Endothelial cell of umbilical vein (primary cell): ENCODE data around the gene TMEM30B. TPM values are rescaled to one million over a fixed set of nuclear protein-coding genes. Genes with fewer than 3 reads are reported as not detected.

ENCODE experiments used
- BruUV-seq: library from RNA; stranded (reverse); fragments of 400-500 nt; replicated peaks from 2 replicates; lab custom pipeline; 2021; lab: Mats Ljungman, UMichigan
- CTCF ChIA-PET: fragments of 300-600, 350-600 bp; sonication (Branson Sonifier 250); formaldehyde crosslinking; loops from one replicate; lab custom pipeline; 2021; ENCODE audit warnings: antibody characterized with exemption, inconsistent platforms; lab: Charles Lee
- POLR2A ChIA-PET: fragments of 300-600, 350-600 bp; sonication (Branson Sonifier 250); formaldehyde crosslinking; loops from one replicate; lab custom pipeline; 2021; ENCODE audit warnings: antibody characterized with exemption, inconsistent platforms; lab: Charles Lee
- DNase-seq: peaks from one replicate; pipeline ENCODE4 v3.0.0-alpha.2; 2011; ENCODE audit warnings: low read depth, low spot score
- FAIRE-seq: peaks from 2 replicates; lab custom pipeline; 2011; peaks lifted over from hg19 to GRCh38; lab: Jason Lieb, UNC
- H2AFZ ChIP-seq: 2 replicates; pipeline ENCODE4 v1.6.0; 2012; ENCODE audit warnings: low read depth, low read length, control low read depth, inconsistent platforms
- H3K27ac ChIP-seq: 2 replicates; pipeline ENCODE4 v1.5.1; 2011; ENCODE audit warnings: low read depth, mild to moderate bottlenecking, control low read depth, low read length, moderate library complexity; ENCODE audit not compliant: insufficient read depth
- H3K27me3 ChIP-seq, 2 experiments: 2 replicates each; pipeline versions ENCODE4 v1.6.0 to v1.6.1; 2011; ENCODE audit warnings: low read length in 2 of 2, mixed read lengths in 1 of 2; ENCODE audit not compliant: control insufficient read depth in 2 of 2, insufficient read depth in 2 of 2
- H3K36me3 ChIP-seq, 2 experiments: 2 replicates in 1 of 2; 3 replicates in 1 of 2; pipeline ENCODE4 v1.5.1; 2011; ENCODE audit warnings: low read length in 2 of 2, mild to moderate bottlenecking in 1 of 2, moderate library complexity in 1 of 2; ENCODE audit not compliant: control insufficient read depth in 2 of 2, insufficient read depth in 2 of 2; ENCODE audit errors: extremely low read depth in 1 of 2
- H3K4me1 ChIP-seq: 3 replicates; pipeline ENCODE4 v1.5.1; 2011; ENCODE audit warnings: mild to moderate bottlenecking, low read length; ENCODE audit not compliant: control insufficient read depth, insufficient read depth; ENCODE audit errors: extremely low read depth
- H3K4me2 ChIP-seq: 2 replicates; pipeline ENCODE4 v1.6.1; 2011; ENCODE audit warnings: low read length, control low read depth, mixed read lengths; ENCODE audit not compliant: insufficient read depth
- H3K4me3 ChIP-seq, 3 experiments: fragments of 200-600 bp in 1 of 3; sonication (generic), shearing (Covaris generic) in 1 of 3; replicated peaks in 1 of 3; 2 replicates each; pipeline ENCODE4 v1.5.1; 2011 to 2016; ENCODE audit warnings: control low read depth in 3 of 3, low read length in 3 of 3, mild to moderate bottlenecking in 2 of 3, inconsistent platforms in 1 of 3, low read depth in 1 of 3, moderate library complexity in 1 of 3; ENCODE audit not compliant: insufficient read depth in 1 of 3
- H3K79me2 ChIP-seq: 2 replicates; pipeline ENCODE4 v1.6.0; 2012; ENCODE audit warnings: low read length, inconsistent platforms; ENCODE audit not compliant: control insufficient read depth, insufficient read depth
- H3K9ac ChIP-seq: replicated peaks from 2 replicates; pipeline ENCODE3; 2011; ENCODE audit warnings: low read length, control low read depth; ENCODE audit not compliant: insufficient read depth; ENCODE audit errors: extremely low read depth
- H3K9me1 ChIP-seq: replicated peaks from 3 replicates; pipeline ENCODE4 v1.6.0; 2011; ENCODE audit warnings: mild to moderate bottlenecking, low read length; ENCODE audit not compliant: control insufficient read depth, insufficient read depth; ENCODE audit errors: extremely low read depth
- H3K9me3 ChIP-seq: replicated peaks from 2 replicates; pipeline ENCODE4 v1.5.1; 2012; ENCODE audit warnings: low read length, inconsistent platforms; ENCODE audit not compliant: control insufficient read depth, insufficient read depth
- H4K20me1 ChIP-seq: replicated peaks from 2 replicates; pipeline ENCODE3; 2011; ENCODE audit warnings: mild to moderate bottlenecking, low read length; ENCODE audit not compliant: control insufficient read depth, insufficient read depth; ENCODE audit errors: extremely low read depth
- EZH2 ChIP-seq: IDR thresholded peaks from 2 replicates; pipeline ENCODE4 v1.6.1; 2012; ENCODE audit warnings: borderline replicate concordance, low read depth, mild to moderate bottlenecking, moderate library complexity, low read length, inconsistent platforms; ENCODE audit not compliant: severe bottlenecking
- FOS ChIP-seq: IDR thresholded peaks from 2 replicates; pipeline ENCODE4 v1.6.1; 2011; ENCODE audit warnings: mild to moderate bottlenecking, low read length, moderate library complexity, borderline replicate concordance; ENCODE audit not compliant: insufficient read depth
- GATA2 ChIP-seq: IDR thresholded peaks from 2 replicates; pipeline ENCODE4 v1.7.0; 2011; ENCODE audit warnings: low read depth, mild to moderate bottlenecking, moderate library complexity, mixed read lengths, low read length; ENCODE audit not compliant: insufficient read length, insufficient read depth
- JUN ChIP-seq: IDR thresholded peaks from 2 replicates; pipeline ENCODE4 v1.6.1; 2011; ENCODE audit warnings: borderline replicate concordance, low read depth; ENCODE audit not compliant: insufficient read length, insufficient read depth
- MYC ChIP-seq: IDR thresholded peaks from one replicate; pipeline ENCODE4 v1.6.1; 2011; ENCODE audit warnings: mild to moderate bottlenecking, low read depth, low read length
- POLR2A ChIP-seq: IDR thresholded peaks from 2 replicates; pipeline ENCODE4 v1.6.1; 2012; ENCODE audit warnings: low read depth, mild to moderate bottlenecking, control low read depth, low read length
- POLR2AphosphoS5 ChIP-seq: IDR thresholded peaks from 2 replicates; pipeline ENCODE4 v1.6.1; 2012; ENCODE audit warnings: low read depth, mild to moderate bottlenecking, control low read depth, low read length, moderate library complexity; ENCODE audit not compliant: insufficient read depth
- dilution Hi-C: fragments of 300-500 bp; cut with MboI; formaldehyde crosslinking; loops from one replicate; pipeline ENCODE4 v1.15.0; 2019; ENCODE audit warnings: low sequenced_read_pairs; ENCODE audit not compliant: extremely low pct_ligation_motif_present
- intact Hi-C: fragments of 100-400 bp; cut with micrococcal nuclease; formaldehyde crosslinking; loops from one replicate; pipeline ENCODE4 v1.10.0; 2022
- polyA plus RNA-seq, 4 experiments: library from polyadenylated mRNA; depleted of rRNA in 3 of 4; stranded (reverse) in 3 of 4; unstranded in 1 of 4; fragments of >200 nt; gene quantifications; 2 replicates each; pipeline versions ENCODE4 v1.2.1 to v1.2.3, GENCODE V29; 2011 to 2012; ENCODE audit warnings: missing spikeins in 1 of 4
- total RNA-seq: library from RNA; stranded (reverse); gene quantifications from 2 replicates; pipeline ENCODE4 v1.2.3, GENCODE V29; 2021
- TF ChIP-seq, protein P1 (sequence below), 2 donors: IDR thresholded peaks; 1 replicate in 1 of 2; 2 replicates in 1 of 2; pipeline ENCODE4 v1.5.1; 2011; ENCODE audit warnings: low read length in 2 of 2, mild to moderate bottlenecking in 2 of 2, moderate library complexity in 2 of 2, control low read depth in 1 of 2, inconsistent platforms in 1 of 2, low read depth in 1 of 2; ENCODE audit not compliant: insufficient read depth in 1 of 2; ENCODE audit errors: extremely low read depth in 1 of 2
- TF ChIP-seq, protein P2 (sequence below): IDR thresholded peaks from 2 replicates; pipeline ENCODE4 v1.6.1; 2011; ENCODE audit not compliant: insufficient read depth, insufficient read length

Gene TMEM30B
- total and polyA plus RNA-seq, 2 donors (not counting 3 experiments of a cell fraction or from before 2014, with no cell fraction given) = 0.32 to 0.35 TPM

DNA sequence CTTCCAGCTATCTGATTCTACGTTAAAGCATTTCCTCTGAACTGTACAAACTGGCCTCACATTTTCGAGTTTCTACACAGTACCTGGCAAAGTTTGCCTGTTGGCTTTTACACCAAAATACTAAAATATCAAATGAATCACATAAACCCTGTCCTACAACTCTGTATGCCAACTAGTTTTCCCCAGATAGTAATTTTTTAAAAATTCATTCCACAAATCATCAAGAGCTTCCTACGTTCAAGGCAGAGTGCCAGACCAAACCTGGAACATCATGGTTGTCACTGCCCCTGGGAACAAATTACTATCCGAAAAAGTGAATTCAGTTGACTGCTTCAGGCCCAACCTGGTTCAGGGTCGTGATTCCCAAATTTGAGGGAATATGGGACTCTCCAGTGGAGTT lies 2.1 kb downstream of the TMEM30B start:
- H3K4me2 ChIP-seq = no peak overlapping the region
- no peak overlapping the region for H3K27ac ChIP-seq
- no peaks in the 10 kb centered on the region for H3K9me1 ChIP-seq
- H3K4me3 ChIP-seq = no peak overlapping the region
- no peaks in the 10 kb centered on the region for H3K9me3 ChIP-seq
- dilution Hi-C loops (loop anchor here (25.0 kb wide), 1 partner anchor 183 kb away; no protein-coding TSS in a partner anchor), intact Hi-C loops (no loop called here)
- H3K36me3 ChIP-seq = no peaks in the 10 kb centered on the region
- H3K27me3 ChIP-seq = peaks cover 7 to 8% of the 10 kb centered on the region in 2 experiments
- CTCF ChIA-PET = interaction anchor here (0.7 to 2.3 kb wide), 2 partner anchors 10 to 48 kb away, joined by 3 to 10 read pairs; no protein-coding TSS in a partner anchor
- H3K9ac ChIP-seq = no peak overlapping the region
- BruUV-seq = no TSS peak
- DNase-seq = no peak
- no peak overlapping the region for H2AFZ ChIP-seq
- H4K20me1 ChIP-seq = no peaks in the 10 kb centered on the region
- no peak for FAIRE-seq
- no peak for TF ChIP-seq JUN
- TF ChIP-seq FOS = no peak
- TF ChIP-seq POLR2A = no peak
- no peak for TF ChIP-seq MYC
- no peak for TF ChIP-seq GATA2
- POLR2A ChIA-PET = no interaction called here
- H3K79me2 ChIP-seq = no peaks in the 10 kb centered on the region
- H3K4me1 ChIP-seq = peaks cover 9% of the 10 kb centered on the region

DNA sequence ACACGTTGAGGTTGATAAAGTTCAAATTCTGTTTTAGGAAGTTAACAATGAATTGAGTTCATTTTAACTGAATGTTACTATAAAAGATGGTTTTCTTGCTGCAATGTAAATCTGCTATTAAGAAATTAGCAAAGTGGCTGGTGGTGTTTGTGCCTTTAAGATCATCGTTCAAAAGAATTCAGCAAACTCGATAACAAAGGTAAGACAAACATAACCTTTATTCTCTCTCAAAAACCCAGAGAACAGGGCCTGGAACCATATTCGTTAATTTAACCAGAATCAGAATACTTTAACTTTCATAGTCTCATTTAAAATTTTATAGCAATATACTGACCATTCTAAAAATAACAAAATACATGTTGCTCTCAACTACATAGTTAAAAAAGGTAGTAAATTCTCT lies 3.4 kb downstream of the TMEM30B start:
- Histone ChIP-seq H3K9ac (no peak overlapping the region), H3K27ac (no peak overlapping the region), H3K9me3 (no peaks in the 10 kb centered on the region), H3K4me3 (no peak overlapping the region), H3K36me3 (no peaks in the 10 kb centered on the region), H3K4me1 (peaks cover 9% of the 10 kb centered on the region), H2AFZ (no peak overlapping the region), H3K4me2 (no peak overlapping the region), H3K9me1 (no peaks in the 10 kb centered on the region), H3K79me2 (no peaks in the 10 kb centered on the region), H3K27me3 (peaks cover 9 to 11% of the 10 kb centered on the region in 2 experiments), H4K20me1 (no peaks in the 10 kb centered on the region)
- TF ChIP-seq GATA2 = no peak
- TF ChIP-seq EZH2 = no peak
- TF ChIP-seq FOS = no peak
- no peak for TF ChIP-seq POLR2AphosphoS5
- no peak for TF ChIP-seq POLR2A
- TF ChIP-seq, protein P1, sequence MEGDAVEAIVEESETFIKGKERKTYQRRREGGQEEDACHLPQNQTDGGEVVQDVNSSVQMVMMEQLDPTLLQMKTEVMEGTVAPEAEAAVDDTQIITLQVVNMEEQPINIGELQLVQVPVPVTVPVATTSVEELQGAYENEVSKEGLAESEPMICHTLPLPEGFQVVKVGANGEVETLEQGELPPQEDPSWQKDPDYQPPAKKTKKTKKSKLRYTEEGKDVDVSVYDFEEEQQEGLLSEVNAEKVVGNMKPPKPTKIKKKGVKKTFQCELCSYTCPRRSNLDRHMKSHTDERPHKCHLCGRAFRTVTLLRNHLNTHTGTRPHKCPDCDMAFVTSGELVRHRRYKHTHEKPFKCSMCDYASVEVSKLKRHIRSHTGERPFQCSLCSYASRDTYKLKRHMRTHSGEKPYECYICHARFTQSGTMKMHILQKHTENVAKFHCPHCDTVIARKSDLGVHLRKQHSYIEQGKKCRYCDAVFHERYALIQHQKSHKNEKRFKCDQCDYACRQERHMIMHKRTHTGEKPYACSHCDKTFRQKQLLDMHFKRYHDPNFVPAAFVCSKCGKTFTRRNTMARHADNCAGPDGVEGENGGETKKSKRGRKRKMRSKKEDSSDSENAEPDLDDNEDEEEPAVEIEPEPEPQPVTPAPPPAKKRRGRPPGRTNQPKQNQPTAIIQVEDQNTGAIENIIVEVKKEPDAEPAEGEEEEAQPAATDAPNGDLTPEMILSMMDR (IDR thresholded peaks at IDR 0.05; ENCODE audit: extremely low read depth in 1 of 2, insufficient read depth in 1 of 2, low read depth in 1 of 2, low read length in 2 of 2) = no peak
- no peak for TF ChIP-seq MYC
- TF ChIP-seq JUN = no peak
- TF ChIP-seq, protein P2, sequence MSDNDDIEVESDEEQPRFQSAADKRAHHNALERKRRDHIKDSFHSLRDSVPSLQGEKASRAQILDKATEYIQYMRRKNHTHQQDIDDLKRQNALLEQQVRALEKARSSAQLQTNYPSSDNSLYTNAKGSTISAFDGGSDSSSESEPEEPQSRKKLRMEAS = no peak
- no peak for DNase-seq
- CTCF ChIA-PET = interaction anchor here (0.7 to 1.1 kb wide), 2 partner anchors 7 to 10 kb away, joined by 3 read pairs; no protein-coding TSS in a partner anchor
- dilution Hi-C loops (loop anchor here (25.0 kb wide), 1 partner anchor 185 kb away; no protein-coding TSS in a partner anchor), intact Hi-C loops (no loop called here)
- FAIRE-seq = no peak
- POLR2A ChIA-PET = no interaction called here
- no TSS peak for BruUV-seq
